ENCODE data around the gene SH2D2A. TPM values are rescaled to one million over a fixed set of nuclear protein-coding genes. Genes with fewer than 3 reads are reported as not detected.

SH2D2A gene
- total RNA-seq, 4 donors from 2014 or later: 0.94 TPM; not detected in 3

GRCh38 chr1:156845055-156845952 is 28.7 kb upstream of the SH2D2A start:
- Histone ChIP-seq H3K27me3 (peaks cover 98% of the 10 kb centered on the region), H3K9me3 (no peaks in the 10 kb centered on the region), H3K27ac (no peak overlapping the region), H3K36me3 (no peaks in the 10 kb centered on the region), H3K4me3 (no peak overlapping the region), H3K4me1 (peaks cover 0 to 23% (median 0%) of the 10 kb centered on the region in 3 donors)
- ATAC-seq: no peak
- WGBS, 2 donors (ENCODE audit: low coverage in 1 of 2): 12% methylated on average over 8 of the region's 69 CpGs; no CpG with 5 or more reads in 1 of the 2 donors
- TF ChIP-seq CTCF (IDR thresholded peaks at IDR 0.05) (no peak), POLR2AphosphoS5 (IDR thresholded peaks at IDR 0.05) (no peak), EP300 (IDR thresholded peaks at IDR 0.05) (no peak)

- no peak for ATAC-seq
- Histone ChIP-seq H3K4me1 (peaks cover 0 to 23% (median 0%) of the 10 kb centered on the region in 3 donors), H3K9me3 (no peaks in the 10 kb centered on the region), H3K27ac (no peak overlapping the region), H3K36me3 (no peaks in the 10 kb centered on the region), H3K27me3 (peaks cover 98% of the 10 kb centered on the region), H3K4me3 (no peak overlapping the region)
- 50% methylated on average over 2 of the region's 14 CpGs; no CpG with 5 or more reads in 1 of the 2 donors for WGBS, 2 donors (ENCODE audit: low coverage in 1 of 2)
- no peak for TF ChIP-seq POLR2AphosphoS5 (IDR thresholded peaks at IDR 0.05)
- TF ChIP-seq POLR2A (IDR thresholded peaks at IDR 0.05): no peak
- TF ChIP-seq CTCF (IDR thresholded peaks at IDR 0.05): no peak
- TF ChIP-seq EP300 (IDR thresholded peaks at IDR 0.05): no peak
These were observed 28.0 kb upstream of the SH2D2A start for GRCh38 chr1:156844638-156845037.

GRCh38 chr1:156844102-156844501 is 27.5 kb upstream of the SH2D2A start:
- 33% methylated on average over 4 of the region's 6 CpGs; no CpG with 5 or more reads in 1 of the 2 donors for whole genome bisulfite sequencing, 2 donors (ENCODE audit: low coverage in 1 of 2)
- Histone ChIP-seq H3K4me3 (no peak overlapping the region), H3K27me3 (peaks cover 98% of the 10 kb centered on the region), H3K36me3 (no peaks in the 10 kb centered on the region), H3K4me1 (peaks cover 0 to 23% (median 0%) of the 10 kb centered on the region in 3 donors), H3K9me3 (no peaks in the 10 kb centered on the region), H3K27ac (no peak overlapping the region)
- TF ChIP-seq POLR2AphosphoS5 (IDR thresholded peaks at IDR 0.05) (no peak), EP300 (IDR thresholded peaks at IDR 0.05) (no peak), CTCF (IDR thresholded peaks at IDR 0.05) (no peak), POLR2A (IDR thresholded peaks at IDR 0.05) (no peak)
- no peak for ATAC-seq

GRCh38 chr1:156842618-156843300 is 26.1 kb upstream of the SH2D2A start:
- peaks cover 0 to 15% (median 0%) of the 10 kb centered on the region in 3 donors for H3K4me1 ChIP-seq
- no peak overlapping the region for H3K27ac ChIP-seq
- TF ChIP-seq POLR2A (IDR thresholded peaks at IDR 0.05) (no peak), POLR2AphosphoS5 (IDR thresholded peaks at IDR 0.05) (no peak), EP300 (IDR thresholded peaks at IDR 0.05) (no peak), CTCF (IDR thresholded peaks at IDR 0.05) (no peak)
- no peak overlapping the region for H3K4me3 ChIP-seq
- WGBS, 2 donors (ENCODE audit: low coverage in 1 of 2): 90% methylated on average over 7 of the region's 9 CpGs; no CpG with 5 or more reads in 1 of the 2 donors
- no peak for ATAC-seq
- peaks cover 98% of the 10 kb centered on the region for H3K27me3 ChIP-seq
- no peaks in the 10 kb centered on the region for H3K36me3 ChIP-seq
- H3K9me3 ChIP-seq: no peaks in the 10 kb centered on the region
